Prostate gland (tissue), 2 donors: Measurements from ENCODE around the gene RPTOR.

Source experiments
- CTCF ChIP-seq, 4 experiments: fragments of 200-600 bp in 2 of 4; fragments of 450-650 bp in 2 of 4; sonication (generic) in 2 of 4; IDR thresholded peaks; 1 replicate in 3 of 4; 2 replicates in 1 of 4; pipeline ENCODE4 v1.5.1; 2016 to 2019; ENCODE audit warnings: antibody characterized with exemption in 4 of 4, mild to moderate bottlenecking in 2 of 4, moderate library complexity in 2 of 4
- POLR2A ChIP-seq: fragments of 450-650 bp; IDR thresholded peaks from one replicate; pipeline ENCODE4 v1.6.1; 2016; ENCODE audit warnings: antibody characterized with exemption, mild to moderate bottlenecking
- POLR2AphosphoS5 ChIP-seq: sonication (generic); formaldehyde crosslinking; IDR thresholded peaks from one replicate; pipeline ENCODE4 v1.6.1; 2017; ENCODE audit warnings: antibody characterized with exemption

- TF ChIP-seq CTCF (IDR thresholded peaks at IDR 0.05) (no peak), POLR2A (no peak), POLR2AphosphoS5 (no peak)
Observed at GRCh38 chr17:80625627-80626026, 81.0 kb downstream of the RPTOR start.
